Measurements from ENCODE around the gene RPL12. TPM values are rescaled to one million over a fixed set of nuclear protein-coding genes. Genes with fewer than 3 reads are reported as not detected.

The RPL12 gene
- total and polyA plus RNA-seq, 8 donors, result 746 to 2,729 (median 1,122) TPM

DNA sequence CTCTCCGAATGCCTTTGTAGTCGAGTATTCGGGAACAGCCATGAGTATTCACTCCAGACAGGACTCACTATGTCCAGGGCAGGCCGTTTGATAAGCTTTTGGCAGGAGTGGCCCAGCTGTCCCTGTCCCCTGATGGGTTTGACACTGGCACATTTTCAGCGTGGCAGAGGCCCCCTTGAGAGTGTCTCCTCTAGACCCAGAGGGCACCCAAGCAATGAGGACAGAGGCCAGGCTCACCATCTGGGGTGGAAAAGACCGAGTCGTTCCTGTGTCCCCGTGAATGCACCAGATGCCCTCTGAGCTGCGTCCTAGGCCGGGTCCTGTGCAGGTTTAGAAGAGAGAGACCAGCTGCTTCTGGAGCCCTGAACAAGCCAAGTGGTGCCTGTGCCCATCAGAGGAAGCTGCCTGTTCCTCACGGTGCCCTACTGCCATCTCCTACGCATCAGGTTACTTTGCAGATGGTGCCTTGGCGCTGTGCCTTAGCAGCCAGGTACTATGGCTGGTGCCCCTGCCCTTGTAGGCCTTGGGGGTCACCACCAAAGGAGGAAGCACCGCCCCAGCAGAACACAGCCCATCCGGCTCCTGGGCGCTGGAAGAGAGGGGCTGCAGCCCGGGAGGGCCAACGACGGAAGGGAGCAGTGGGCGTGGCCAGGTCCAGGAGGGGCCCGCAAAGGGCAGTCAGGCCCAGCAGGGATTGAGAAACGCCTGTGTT lies 42.5 kb upstream of the RPL12 start:
- Histone ChIP-seq H3K9me3 (no peaks in the 10 kb centered on the region), H3K27me3 (no peaks in the 10 kb centered on the region), H3K4me1 (peaks cover 11 to 16% (median 14%) of the 10 kb centered on the region in 3 donors), H3K4me3 (no peak overlapping the region), H3K27ac (peak overlapping the region in 2 of 4 donors; percentile 17 to 76), H3K36me3 (peaks cover 0 to 6% (median 5%) of the 10 kb centered on the region in 3 donors)
- FAIRE-seq (no peak), DNase-seq (peak in 3 of 6 donors; percentile 48 to 84 (median 52)), ATAC-seq (peak in 2 of 4 donors; percentile 8 to 14)
- TF ChIP-seq, protein P1, sequence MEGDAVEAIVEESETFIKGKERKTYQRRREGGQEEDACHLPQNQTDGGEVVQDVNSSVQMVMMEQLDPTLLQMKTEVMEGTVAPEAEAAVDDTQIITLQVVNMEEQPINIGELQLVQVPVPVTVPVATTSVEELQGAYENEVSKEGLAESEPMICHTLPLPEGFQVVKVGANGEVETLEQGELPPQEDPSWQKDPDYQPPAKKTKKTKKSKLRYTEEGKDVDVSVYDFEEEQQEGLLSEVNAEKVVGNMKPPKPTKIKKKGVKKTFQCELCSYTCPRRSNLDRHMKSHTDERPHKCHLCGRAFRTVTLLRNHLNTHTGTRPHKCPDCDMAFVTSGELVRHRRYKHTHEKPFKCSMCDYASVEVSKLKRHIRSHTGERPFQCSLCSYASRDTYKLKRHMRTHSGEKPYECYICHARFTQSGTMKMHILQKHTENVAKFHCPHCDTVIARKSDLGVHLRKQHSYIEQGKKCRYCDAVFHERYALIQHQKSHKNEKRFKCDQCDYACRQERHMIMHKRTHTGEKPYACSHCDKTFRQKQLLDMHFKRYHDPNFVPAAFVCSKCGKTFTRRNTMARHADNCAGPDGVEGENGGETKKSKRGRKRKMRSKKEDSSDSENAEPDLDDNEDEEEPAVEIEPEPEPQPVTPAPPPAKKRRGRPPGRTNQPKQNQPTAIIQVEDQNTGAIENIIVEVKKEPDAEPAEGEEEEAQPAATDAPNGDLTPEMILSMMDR (IDR thresholded peaks at IDR 0.05), result no peak
- intact Hi-C loops (cut with DNase I), result loop anchor here in 2 of 3 donors (10.0 kb wide), 1 partner anchor 241 kb away; the partner anchor contains the start of gene TOR2A (in 2 of the 2)
- WGBS, 2 donors, result 77 to 80% methylated on average over 22 of the region's 22 CpGs

DNA sequence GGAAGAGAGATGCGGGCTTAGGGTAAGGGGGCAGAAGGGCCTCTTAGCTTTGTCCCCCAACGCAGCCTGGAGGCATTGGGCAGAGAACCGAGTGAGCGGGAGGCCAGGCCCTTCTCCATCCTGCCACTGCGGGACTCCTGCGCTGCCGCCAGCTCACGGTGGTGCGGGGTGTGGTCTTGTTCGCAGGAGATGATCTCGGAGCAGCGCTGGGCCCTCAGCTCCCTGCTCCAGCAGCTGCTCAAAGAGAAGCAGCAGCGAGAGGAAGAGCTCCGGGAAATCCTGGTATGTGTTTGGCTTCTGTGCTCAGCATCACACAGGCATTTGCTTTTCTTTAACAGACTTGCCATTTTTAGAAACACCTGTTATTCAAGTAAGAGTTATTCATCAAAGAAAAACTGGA lies 41.4 kb upstream of the RPL12 start:
- TF ChIP-seq, protein P1 (IDR thresholded peaks at IDR 0.05), result no peak
- ATAC-seq, result no peak
- no peak overlapping the region for H3K4me3 ChIP-seq
- no peak for FAIRE-seq
- peak in 1 of 6 donors; percentile 59 for DNase-seq
- H3K36me3 ChIP-seq, result peaks cover 0 to 6% (median 5%) of the 10 kb centered on the region in 3 donors
- no peaks in the 10 kb centered on the region for H3K27me3 ChIP-seq
- no peaks in the 10 kb centered on the region for H3K9me3 ChIP-seq
- H3K27ac ChIP-seq, result no peak overlapping the region
- peaks cover 11 to 16% (median 14%) of the 10 kb centered on the region in 3 donors for H3K4me1 ChIP-seq
- WGBS, 2 donors, result 88 to 92% methylated on average over 14 of the region's 14 CpGs
- intact Hi-C loops (cut with DNase I), result loop anchor here in 2 of 3 donors (10.0 kb wide), 1 partner anchor 242 kb away; the partner anchor contains the start of gene TOR2A (in 2 of the 2)

DNA sequence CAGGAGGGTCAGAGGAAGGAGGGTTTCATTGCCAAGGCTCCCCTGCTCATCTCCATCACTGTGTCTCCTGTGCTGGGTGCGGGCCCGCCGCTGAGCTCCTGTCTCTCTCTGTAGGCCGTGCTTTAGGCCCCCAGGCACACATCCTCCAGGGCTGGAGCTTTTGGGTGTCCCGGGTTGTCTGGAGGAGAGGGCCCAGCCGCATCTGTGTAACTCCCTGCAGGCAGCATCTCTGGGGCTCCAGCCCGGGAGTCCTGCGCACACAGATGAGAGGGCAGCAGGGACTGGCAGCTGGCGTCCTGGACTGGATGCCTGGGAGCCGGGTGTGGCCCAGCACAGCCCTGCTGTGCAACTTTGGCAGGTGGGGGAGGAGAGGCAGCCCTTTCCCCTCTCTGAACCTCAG lies 40.3 kb upstream of the RPL12 start:
- ATAC-seq (no peak), DNase-seq (no peak), FAIRE-seq (no peak)
- Histone ChIP-seq H3K27me3 (no peaks in the 10 kb centered on the region), H3K4me3 (no peak overlapping the region), H3K36me3 (peaks cover 0 to 9% (median 3%) of the 10 kb centered on the region in 3 donors), H3K9me3 (no peaks in the 10 kb centered on the region), H3K27ac (no peak overlapping the region), H3K4me1 (peaks cover 11 to 16% (median 14%) of the 10 kb centered on the region in 3 donors)
- WGBS, 2 donors, result 92 to 93% methylated on average over 9 to 10 of the region's 10 CpGs
- TF ChIP-seq, protein P1 (IDR thresholded peaks at IDR 0.05), result no peak
- intact Hi-C loops (cut with DNase I), result loop anchor here in 2 of 3 donors (10.0 kb wide), 1 partner anchor 243 kb away; the partner anchor contains the start of gene TOR2A (in 2 of the 2)

DNA sequence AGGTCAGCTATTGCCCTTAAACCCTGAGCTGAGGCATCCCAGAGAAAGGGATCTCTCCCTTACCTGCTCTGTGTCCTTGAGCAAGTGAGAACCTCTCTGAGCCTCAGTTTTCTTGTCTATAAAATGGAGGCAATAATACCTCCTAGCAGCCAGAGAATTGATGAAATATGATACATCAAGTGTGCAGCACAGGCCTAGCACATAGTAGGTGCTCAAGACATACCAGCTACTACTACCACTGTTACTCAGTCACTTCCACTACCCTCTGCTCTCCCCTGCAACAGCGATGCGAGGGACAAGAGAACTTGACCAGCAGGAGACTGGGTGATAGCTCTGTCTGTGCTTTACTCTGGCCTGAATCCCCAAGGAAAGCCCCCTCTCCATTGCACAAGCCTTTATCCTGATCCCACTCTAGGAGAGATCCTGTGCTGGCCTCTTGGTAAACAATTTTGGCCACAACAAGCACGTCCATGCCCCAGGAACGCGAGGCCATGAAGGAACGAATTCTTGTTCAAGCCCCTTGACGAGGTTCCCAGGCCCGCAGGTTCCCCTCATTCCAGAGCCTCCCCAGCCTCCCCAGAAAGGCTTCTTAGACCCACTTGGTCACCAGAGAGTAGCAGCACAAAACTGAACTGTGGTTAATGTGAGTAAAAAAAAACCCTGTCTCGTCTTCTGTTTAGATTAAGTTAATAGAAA lies 39.5 kb upstream of the RPL12 start:
- DNase-seq, result no peak
- ATAC-seq, result no peak
- no peaks in the 10 kb centered on the region for H3K27me3 ChIP-seq
- H3K9me3 ChIP-seq, result no peaks in the 10 kb centered on the region
- FAIRE-seq, result no peak
- 91 to 92% methylated on average over 9 of the region's 9 CpGs for WGBS, 2 donors
- peaks cover 0 to 9% (median 0%) of the 10 kb centered on the region in 3 donors for H3K36me3 ChIP-seq
- H3K4me3 ChIP-seq, result no peak overlapping the region
- TF ChIP-seq, protein P1 (IDR thresholded peaks at IDR 0.05), result no peak
- peaks cover 11 to 13% (median 13%) of the 10 kb centered on the region in 3 donors for H3K4me1 ChIP-seq
- intact Hi-C loops (cut with DNase I), result loop anchor here in 2 of 3 donors (10.0 kb wide), 1 partner anchor 244 kb away; the partner anchor contains the start of gene TOR2A (in 2 of the 2)
- H3K27ac ChIP-seq, result no peak overlapping the region

Data from pancreas (tissue), 10 donors.